Heart right ventricle (tissue), 16 donors: ENCODE results near the gene DLG5. TPM values are rescaled to one million over a fixed set of nuclear protein-coding genes. Genes with fewer than 3 reads are reported as not detected.

ENCODE experiments used
- ATAC-seq, 8 donors: fragments of 200-7000 bp; cut with Tn5 transposase; one replicate each; pipeline ENCODE4 v1.9.1; 2020; ENCODE audit warnings: mild to moderate bottlenecking in 8 of 8, moderate library complexity in 8 of 8, moderate number of reproducible peaks in 1 of 8
- DNase-seq, 2 donors: peaks; one replicate each; pipeline ENCODE4 v3.0.0-alpha.2; 2020
- H3K27ac ChIP-seq, 10 donors: fragments of 200-600 bp; sonication (generic) in 2 of 10; one replicate each; pipeline versions ENCODE4 v1.5.0 to v1.8.0; 2020 to 2022; ENCODE audit warnings: mild to moderate bottlenecking in 3 of 10
- H3K27me3 ChIP-seq, 7 donors: fragments of 200-600 bp; one replicate each; pipeline ENCODE4 v1.8.0; 2021 to 2022; ENCODE audit warnings: mild to moderate bottlenecking in 2 of 7
- H3K36me3 ChIP-seq, 9 donors: fragments of 200-600 bp; sonication (generic) in 1 of 9; one replicate each; pipeline versions ENCODE4 v1.5.0 to v1.8.0; 2020 to 2022; ENCODE audit warnings: mild to moderate bottlenecking in 2 of 9
- H3K4me1 ChIP-seq, 9 donors: fragments of 200-600 bp; sonication (generic) in 1 of 9; one replicate each; pipeline versions ENCODE4 v1.5.0 to v1.8.0; 2020 to 2022; ENCODE audit warnings: mild to moderate bottlenecking in 4 of 9
- H3K4me3 ChIP-seq, 10 donors: fragments of 200-600 bp; sonication (generic) in 2 of 10; one replicate each; pipeline versions ENCODE4 v1.5.0 to v1.8.0; 2020 to 2022; ENCODE audit warnings: mild to moderate bottlenecking in 7 of 10, moderate library complexity in 2 of 10
- H3K9me3 ChIP-seq, 11 donors: fragments of 200-600 bp in 10 of 11; sonication (generic) in 2 of 11; one replicate each; pipeline versions ENCODE4 v1.5.0 to v1.8.0; 2013 to 2022; ENCODE audit warnings: mild to moderate bottlenecking in 2 of 11, control low read depth in 1 of 11, moderate library complexity in 1 of 11
- WGBS, 2 donors: extraction: QIAGEN DNeasy Blood & Tissue Kit; methylation state at CpG; one replicate each; pipeline ENCODE4 v1.1.7; 2013; ENCODE audit warnings: inconsistent platforms in 1 of 2; 5-methylcytosine and 5-hydroxymethylcytosine counted together
- intact Hi-C, 10 donors: fragments of 100-400 bp; cut with DNase I; formaldehyde crosslinking; loops; one replicate each; pipeline versions ENCODE4 v1.11.1 to v1.14.2; 2022
- polyA plus RNA-seq, 2 donors: library from polyadenylated mRNA; stranded (reverse); fragments of 200-250 nt; gene quantifications; one replicate each; pipeline ENCODE4 v1.2.3, GENCODE V29; 2013
- total RNA-seq, 10 donors: library from RNA; stranded (reverse); fragmentation: NEBNext Ultra II Directional in 3 of 10; extraction: Animal tissue kit (Norgen Biotek cat#: 25700) in 3 of 10; gene quantifications; one replicate each; pipeline versions ENCODE4 v1.2.1 to v1.2.4, GENCODE V29; 2021 to 2023
- TF ChIP-seq, protein P1 (sequence below), 9 donors: fragments of 200-600 bp; sonication (generic) in 2 of 9; IDR thresholded peaks; one replicate each; pipeline versions ENCODE4 v1.5.0 to v1.8.0; 2021 to 2022; ENCODE audit warnings: antibody characterized with exemption in 9 of 9, mild to moderate bottlenecking in 5 of 9, moderate library complexity in 1 of 9
- donor health status: Arrhythmogenic right ventricular cardiomyopathy.
- donor health status: ischemic (EF 13 %, LVEDD 7.1; RV severe dilation, severe dysfunction).
- donor health status: healthy with polysubstance abuse.
- donor health status: DM: no; HTN: yes; CAD: no.
- donor health status: DM: no; HTN: no; CAD: no.
- donor health status: ischemic (EF 25% LVEDD 6.9; RV normal size, moderate dysfunction).
- donor health status: ischemic (EF 25% LVEDD 5.7; RV mildly dilated, moderate dysfunction).
- donor health status: healthy.
- donor health status: DM: yes; HTN: yes; CAD: no.
- donor health status: Ischemic cardiomyopathy.
- donor health status: ischemic (EF 35%, LVEDD 5.7; RV mildly dilated, moderate dysfunction).
- donor health status: nonischemic (EF 11% LVEDD 7.7; RV severe dilation, severe dysfunction).
- donor health status: DM: yes; HTN: yes; CAD: no.
- donor health status: PGD.
- donor health status: ischemic (EF 29% LVEDD 5.4; RV normal size, mild dysfunction).
- donor health status: nonischemic (EF 23%, LVEDD 6.1; RV moderate dilation, normal function).

The DLG5 gene
- total and polyA plus RNA-seq, 12 donors = 5.0 to 14.1 (median 10.8) TPM

DNA sequence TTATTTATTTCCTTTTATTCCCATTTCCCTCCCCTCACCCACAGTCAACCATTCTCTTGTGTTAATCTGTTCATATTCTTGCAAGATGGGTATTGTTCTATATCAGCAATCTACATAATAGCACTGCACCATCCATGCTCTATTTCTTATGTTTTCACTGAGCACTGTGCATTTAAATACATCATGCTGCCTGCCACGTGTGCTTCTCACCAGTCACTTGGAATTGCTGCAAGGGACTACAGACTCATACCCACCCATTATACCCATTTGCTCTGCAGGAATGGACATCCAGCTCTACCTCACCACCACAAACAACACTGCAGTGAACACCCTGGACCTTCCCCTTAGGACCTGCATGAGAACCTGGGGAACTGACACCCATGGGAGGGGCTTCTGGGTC lies 20.8 kb downstream of the DLG5 start:
- Histone ChIP-seq H3K36me3 (no peaks in the 10 kb centered on the region), H3K27ac (no peak overlapping the region), H3K4me1 (peaks cover 0 to 38% (median 10%) of the 10 kb centered on the region in 9 donors), H3K27me3 (no peaks in the 10 kb centered on the region), H3K9me3 (no peaks in the 10 kb centered on the region), H3K4me3 (no peak overlapping the region)
- DNase-seq = no peak
- ATAC-seq = no peak
- 42 to 56% methylated on average over 1 of the region's 1 CpG for WGBS, 2 donors
- TF ChIP-seq, protein P1, sequence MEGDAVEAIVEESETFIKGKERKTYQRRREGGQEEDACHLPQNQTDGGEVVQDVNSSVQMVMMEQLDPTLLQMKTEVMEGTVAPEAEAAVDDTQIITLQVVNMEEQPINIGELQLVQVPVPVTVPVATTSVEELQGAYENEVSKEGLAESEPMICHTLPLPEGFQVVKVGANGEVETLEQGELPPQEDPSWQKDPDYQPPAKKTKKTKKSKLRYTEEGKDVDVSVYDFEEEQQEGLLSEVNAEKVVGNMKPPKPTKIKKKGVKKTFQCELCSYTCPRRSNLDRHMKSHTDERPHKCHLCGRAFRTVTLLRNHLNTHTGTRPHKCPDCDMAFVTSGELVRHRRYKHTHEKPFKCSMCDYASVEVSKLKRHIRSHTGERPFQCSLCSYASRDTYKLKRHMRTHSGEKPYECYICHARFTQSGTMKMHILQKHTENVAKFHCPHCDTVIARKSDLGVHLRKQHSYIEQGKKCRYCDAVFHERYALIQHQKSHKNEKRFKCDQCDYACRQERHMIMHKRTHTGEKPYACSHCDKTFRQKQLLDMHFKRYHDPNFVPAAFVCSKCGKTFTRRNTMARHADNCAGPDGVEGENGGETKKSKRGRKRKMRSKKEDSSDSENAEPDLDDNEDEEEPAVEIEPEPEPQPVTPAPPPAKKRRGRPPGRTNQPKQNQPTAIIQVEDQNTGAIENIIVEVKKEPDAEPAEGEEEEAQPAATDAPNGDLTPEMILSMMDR (IDR thresholded peaks at IDR 0.05) = no peak
- intact Hi-C loops = no loop called here

DNA sequence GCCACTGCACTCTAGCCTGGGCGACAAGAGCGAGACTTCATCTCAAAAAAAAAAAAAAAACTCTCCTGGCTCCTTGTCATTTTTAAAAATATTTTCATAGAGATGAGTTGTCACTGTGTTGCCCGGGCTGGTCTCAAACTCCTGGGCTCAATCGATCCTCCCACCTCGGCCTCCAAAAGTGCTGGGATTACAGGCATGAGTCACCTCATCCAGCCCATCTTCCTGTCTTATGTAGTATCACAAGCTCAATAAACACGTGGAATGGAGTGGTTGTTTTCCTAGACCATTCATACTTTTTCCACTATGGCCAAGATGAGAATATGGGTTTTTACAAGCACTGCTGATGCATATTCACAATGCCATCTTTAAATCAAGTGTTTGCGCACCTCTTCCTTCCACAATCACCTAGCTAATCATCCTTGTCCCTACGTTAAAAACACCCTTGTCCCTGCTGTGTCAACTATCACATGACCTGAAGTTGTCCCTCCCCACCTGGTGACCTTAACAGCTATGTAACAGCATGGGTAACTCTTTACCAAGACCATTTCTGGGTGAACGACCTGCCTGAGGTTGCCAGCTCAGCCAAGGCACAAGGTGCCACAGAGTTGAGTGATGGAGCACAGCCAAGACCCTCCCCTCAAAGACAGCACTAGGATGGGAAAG lies 21.3 kb downstream of the DLG5 start:
- Histone ChIP-seq H3K4me1 (peaks cover 0 to 38% (median 10%) of the 10 kb centered on the region in 9 donors), H3K36me3 (no peaks in the 10 kb centered on the region), H3K27me3 (no peaks in the 10 kb centered on the region), H3K27ac (no peak overlapping the region), H3K4me3 (no peak overlapping the region), H3K9me3 (no peaks in the 10 kb centered on the region)
- DNase-seq (no peak), ATAC-seq (no peak)
- intact Hi-C loops = no loop called here
- TF ChIP-seq, protein P1 (IDR thresholded peaks at IDR 0.05) = no peak
- 85 to 88% methylated on average over 9 of the region's 9 CpGs for WGBS, 2 donors

DNA sequence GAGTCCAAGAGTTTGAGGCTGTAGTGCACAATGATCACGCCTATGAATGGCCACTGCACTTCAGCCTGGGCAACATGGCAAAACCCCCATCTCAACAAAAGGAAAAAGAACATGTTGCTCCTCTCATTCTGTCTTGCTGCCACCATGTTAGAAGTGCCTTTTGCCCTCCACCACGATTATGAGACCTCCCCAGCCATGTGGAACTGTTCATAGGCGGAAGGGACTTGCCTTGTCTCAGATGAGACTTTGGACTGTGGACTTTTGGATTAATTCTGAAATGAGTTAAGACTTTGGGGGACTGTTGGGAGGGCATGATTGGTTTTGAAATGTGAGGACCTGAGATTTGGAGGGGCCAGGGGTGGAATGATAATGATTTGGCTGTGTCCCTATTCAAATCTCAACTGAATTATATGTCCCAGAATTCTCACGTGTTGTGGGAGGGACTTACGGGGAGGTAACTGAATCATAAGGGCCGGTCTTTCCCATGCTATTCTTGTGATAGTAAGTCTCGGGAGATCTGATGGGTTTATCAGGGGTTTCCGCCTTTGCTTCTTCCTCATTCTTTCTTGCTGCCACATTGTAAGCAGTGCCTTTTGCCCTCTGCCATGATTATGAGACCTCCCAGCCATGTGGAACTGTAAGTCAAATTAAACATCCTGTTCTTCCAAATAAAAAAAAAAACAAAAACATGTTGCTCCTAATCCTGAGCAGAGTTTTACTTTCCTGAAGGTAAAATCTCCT lies 22.3 kb downstream of the DLG5 start:
- WGBS, 2 donors = 75 to 80% methylated on average over 8 of the region's 8 CpGs
- Histone ChIP-seq H3K4me3 (no peak overlapping the region), H3K27me3 (no peaks in the 10 kb centered on the region), H3K27ac (no peak overlapping the region), H3K36me3 (no peaks in the 10 kb centered on the region), H3K4me1 (peaks cover 0 to 38% (median 10%) of the 10 kb centered on the region in 9 donors), H3K9me3 (no peaks in the 10 kb centered on the region)
- DNase-seq = no peak
- TF ChIP-seq, protein P1 (IDR thresholded peaks at IDR 0.05) = no peak
- intact Hi-C loops = no loop called here
- ATAC-seq = no peak

DNA sequence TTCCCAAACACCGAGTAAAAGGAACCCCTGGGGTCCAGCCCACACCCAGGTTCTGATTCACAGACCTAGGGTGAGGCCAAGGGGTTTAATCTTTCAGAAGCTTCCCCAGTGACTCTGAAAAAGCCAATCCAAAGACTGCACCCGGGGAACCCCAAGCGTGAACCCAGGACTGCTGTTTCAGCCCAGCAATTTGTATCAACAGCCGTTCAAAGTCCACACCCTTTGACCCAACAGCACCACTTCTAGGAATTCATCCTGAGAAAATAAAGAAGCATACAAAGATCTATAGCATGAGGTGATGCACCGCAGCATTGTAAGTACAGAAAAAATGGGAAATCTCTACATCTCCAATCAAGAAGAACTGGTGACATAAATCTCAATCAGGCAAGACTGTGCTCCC lies 24.4 kb downstream of the DLG5 start:
- no peaks in the 10 kb centered on the region for H3K9me3 ChIP-seq
- TF ChIP-seq, protein P1 (IDR thresholded peaks at IDR 0.05) = no peak
- DNase-seq (no peak), ATAC-seq (no peak)
- H3K27ac ChIP-seq = no peak overlapping the region
- 83 to 93% methylated on average over 5 of the region's 5 CpGs for WGBS, 2 donors
- H3K4me1 ChIP-seq = peaks cover 3 to 42% (median 20%) of the 10 kb centered on the region in 9 donors
- intact Hi-C loops = no loop called here
- no peaks in the 10 kb centered on the region for H3K36me3 ChIP-seq
- H3K27me3 ChIP-seq = no peaks in the 10 kb centered on the region
- H3K4me3 ChIP-seq = no peak overlapping the region
